ENCODE measurements around the gene TOP2A. TPM values are rescaled to one million over a fixed set of nuclear protein-coding genes. Genes with fewer than 3 reads are reported as not detected.

TOP2A gene
- total RNA-seq, 3 donors from 2014 or later: 2.0 to 6.4 (median 2.5) TPM

Other genes starting within 250 kb of the TOP2A start
- 10 to 100 TPM in 1 of 3 donors, 1 to 10 TPM in 2; 3.2 to 10.8 (median 5.0) TPM for gene RAPGEFL1, start 240.4 kb downstream of the TOP2A start, total RNA-seq
- 10 to 100 TPM in 2 of 3 donors, 1 to 10 TPM in 1; 8.2 to 12.9 (median 10.8) TPM for gene WIPF2, start 198.6 kb downstream of the TOP2A start, total RNA-seq
- under 1 TPM; 0.29 to 0.98 (median 0.80) TPM for gene CDC6, start 130.0 kb downstream of the TOP2A start, total RNA-seq
- gene RARA, start 108.7 kb downstream of the TOP2A start, total RNA-seq: 10 to 100 TPM; 14.2 to 31.2 (median 25.2) TPM
- gene GJD3, start 53.2 kb downstream of the TOP2A start, total RNA-seq: not detected
- 100 to 1,000 TPM; 191 to 893 (median 278) TPM for gene IGFBP4, start 25.6 kb upstream of the TOP2A start, total RNA-seq
- gene TNS4, start 83.7 kb upstream of the TOP2A start, total RNA-seq: 10 to 100 TPM in 2 of 3 donors, not detected in 1; 30.5 to 52.2 TPM
- gene CCR7, start 147.6 kb upstream of the TOP2A start, total RNA-seq: 1 to 10 TPM in 1 of 3 donors, under 1 TPM in 2; 0.16 to 1.0 (median 0.33) TPM
- gene SMARCE1, start 229.9 kb upstream of the TOP2A start, total RNA-seq: 100 to 1,000 TPM in 1 of 3 donors, 10 to 100 TPM in 2; 91.4 to 122 (median 98.4) TPM
- 1 to 10 TPM in 2 of 3 donors, under 1 TPM in 1; 0.80 to 1.3 (median 1.0) TPM for gene KRT222, start 247.3 kb upstream of the TOP2A start, total RNA-seq